Panc1 (cell line): ENCODE measurements around the gene MAK. TPM values are rescaled to one million over a fixed set of nuclear protein-coding genes. Genes with fewer than 3 reads are reported as not detected.
A peak's percentile ranks its signal among the peaks of the same experiment; 100 is the strongest.

Source experiments
- ATAC-seq: fragments of 200-7000 bp; cut with Tn5 transposase; 2 replicates; pipeline ENCODE4 v1.9.1; 2020; ENCODE audit warnings: mild to moderate bottlenecking, moderate library complexity
- BruUV-seq: library from RNA; stranded (reverse); fragments of 400-500 nt; replicated peaks from 2 replicates; lab custom pipeline; 2021; lab: Mats Ljungman, UMichigan
- CTCF ChIA-PET: fragments of 300-600 bp; sonication (Branson Sonifier 250); formaldehyde crosslinking; loops from one replicate; lab custom pipeline; 2022; ENCODE audit warnings: antibody characterized with exemption; lab: Charles Lee
- POLR2A ChIA-PET: fragments of 300-600 bp; sonication (Branson Sonifier 250); formaldehyde crosslinking; loops from one replicate; lab custom pipeline; 2022; ENCODE audit warnings: antibody characterized with exemption; lab: Charles Lee
- DNase-seq: peaks from one replicate; pipeline ENCODE4 v3.0.0-alpha.2; 2010; ENCODE audit warnings: low read depth, low spot score
- H3K27ac ChIP-seq: 2 replicates; pipeline ENCODE4 v1.5.1; 2011; ENCODE audit warnings: mild to moderate bottlenecking, low read length, inconsistent platforms
- H3K27me3 ChIP-seq: fragments of 200-500 bp; sonication (Bioruptor generic); 2 replicates; pipeline ENCODE4 v1.6.0; 2014; ENCODE audit warnings: low read length, inconsistent platforms; ENCODE audit not compliant: control insufficient read depth, insufficient read depth
- H3K36me3 ChIP-seq: fragments of 200-500 bp; sonication (Bioruptor generic); 2 replicates; pipeline ENCODE4 v1.5.1; 2014; ENCODE audit warnings: inconsistent platforms, mild to moderate bottlenecking, low read length, moderate library complexity; ENCODE audit not compliant: control insufficient read depth, insufficient read depth
- H3K4me1 ChIP-seq: 2 replicates; pipeline ENCODE4 v1.5.1; 2011; ENCODE audit warnings: inconsistent platforms, mild to moderate bottlenecking, low read length, moderate library complexity; ENCODE audit not compliant: control insufficient read depth, insufficient read depth
- H3K4me3 ChIP-seq, 2 experiments: 2 replicates each; pipeline ENCODE4 v1.5.1; 2011 to 2012; ENCODE audit warnings: low read depth in 2 of 2, low read length in 2 of 2, mild to moderate bottlenecking in 2 of 2, inconsistent platforms in 1 of 2, moderate library complexity in 1 of 2
- H3K9me3 ChIP-seq: fragments of 200-500 bp; sonication (Bioruptor generic); 2 replicates; pipeline ENCODE4 v1.5.1; 2014; ENCODE audit warnings: low read depth, mild to moderate bottlenecking, inconsistent platforms, low read length, moderate library complexity; ENCODE audit not compliant: control insufficient read depth, insufficient read depth
- POLR2AphosphoS5 ChIP-seq: IDR thresholded peaks from 2 replicates; pipeline ENCODE4 v1.6.1; 2012; ENCODE audit warnings: mild to moderate bottlenecking, low read depth, low read length, moderate library complexity
- REST ChIP-seq, 2 experiments: IDR thresholded peaks; 2 replicates each; pipeline ENCODE4 v1.6.1; 2011 to 2012; ENCODE audit warnings: low read depth in 2 of 2, control low read depth in 1 of 2, low read length in 1 of 2, mild to moderate bottlenecking in 1 of 2, moderate library complexity in 1 of 2; ENCODE audit not compliant: insufficient read depth in 1 of 2
- SIN3A ChIP-seq: IDR thresholded peaks from 2 replicates; pipeline ENCODE4 v1.6.1; 2012; ENCODE audit warnings: low read depth, mild to moderate bottlenecking, low read length, moderate library complexity, borderline replicate concordance; ENCODE audit not compliant: insufficient read depth
- TCF7L2 ChIP-seq: IDR thresholded peaks from 2 replicates; pipeline ENCODE4 v1.6.1; 2011; ENCODE audit warnings: mild to moderate bottlenecking, low read depth, low read length, inconsistent platforms
- in situ Hi-C: cut with HindIII; loops from 2 replicates; pipeline ENCODE4 v1.10.0; 2016; ENCODE audit warnings: low sequenced_read_pairs, low pct_unique_long_range_greater_than_20kb
- intact Hi-C: fragments of 100-400 bp; cut with micrococcal nuclease; formaldehyde crosslinking; loops from one replicate; pipeline ENCODE4 v1.10.0; 2022; ENCODE audit not compliant: unreplicated experiment
- total RNA-seq: library from RNA; stranded (reverse); gene quantifications from one replicate; pipeline ENCODE4 v1.2.1, GENCODE V29; 2021; ENCODE audit not compliant: unreplicated experiment
- TF ChIP-seq, protein P1 (sequence below): fragments of 450-650 bp; IDR thresholded peaks from 2 replicates; pipeline ENCODE4 v1.5.1; 2017; ENCODE audit warnings: mild to moderate bottlenecking

The MAK gene
- total RNA-seq, 1 experiment from 2014 or later, result 0.21 TPM

DNA sequence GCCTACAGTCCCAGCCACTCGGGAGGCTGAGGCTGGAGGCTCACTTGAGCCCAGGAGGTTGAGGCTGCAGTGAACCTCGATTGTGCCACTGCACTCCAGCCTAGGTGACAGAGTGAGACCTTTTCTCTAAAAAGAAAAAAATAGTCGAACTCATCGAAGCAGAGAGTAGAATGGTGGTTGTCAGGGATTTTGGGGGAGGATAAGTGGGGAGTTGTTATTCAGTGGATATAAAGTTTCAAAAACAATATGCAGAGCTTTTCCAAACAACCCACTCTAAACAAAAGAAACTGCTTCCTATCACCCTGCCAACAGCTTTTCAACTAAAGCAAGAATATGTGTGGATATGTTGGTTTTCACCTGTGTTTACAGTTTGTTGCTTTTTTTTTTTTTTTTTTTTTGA is 11.6 kb upstream of the MAK start:
- intact Hi-C loops (no loop called here), in situ Hi-C loops (no loop called here)
- BruUV-seq, result no TSS peak
- ATAC-seq (no peak), DNase-seq (no peak)
- POLR2A ChIA-PET, result no interaction called here
- Histone ChIP-seq H3K4me3 (no peak overlapping the region), H3K4me1 (no peaks in the 10 kb centered on the region), H3K36me3 (no peaks in the 10 kb centered on the region), H3K9me3 (0 out of 2 replicates have a peak, but pooled peaks cover 4% of the 10 kb centered on the region), H3K27ac (no peak overlapping the region), H3K27me3 (no peaks in the 10 kb centered on the region)
- CTCF ChIA-PET, result no interaction called here
- TF ChIP-seq POLR2AphosphoS5 (no peak), TCF7L2 (no peak), SIN3A (no peak), REST (IDR thresholded peaks at IDR 0.05; ENCODE audit: insufficient read depth in 1 of 2, low read depth in 2 of 2, low read length in 1 of 2) (no peak)
- TF ChIP-seq, protein P1, sequence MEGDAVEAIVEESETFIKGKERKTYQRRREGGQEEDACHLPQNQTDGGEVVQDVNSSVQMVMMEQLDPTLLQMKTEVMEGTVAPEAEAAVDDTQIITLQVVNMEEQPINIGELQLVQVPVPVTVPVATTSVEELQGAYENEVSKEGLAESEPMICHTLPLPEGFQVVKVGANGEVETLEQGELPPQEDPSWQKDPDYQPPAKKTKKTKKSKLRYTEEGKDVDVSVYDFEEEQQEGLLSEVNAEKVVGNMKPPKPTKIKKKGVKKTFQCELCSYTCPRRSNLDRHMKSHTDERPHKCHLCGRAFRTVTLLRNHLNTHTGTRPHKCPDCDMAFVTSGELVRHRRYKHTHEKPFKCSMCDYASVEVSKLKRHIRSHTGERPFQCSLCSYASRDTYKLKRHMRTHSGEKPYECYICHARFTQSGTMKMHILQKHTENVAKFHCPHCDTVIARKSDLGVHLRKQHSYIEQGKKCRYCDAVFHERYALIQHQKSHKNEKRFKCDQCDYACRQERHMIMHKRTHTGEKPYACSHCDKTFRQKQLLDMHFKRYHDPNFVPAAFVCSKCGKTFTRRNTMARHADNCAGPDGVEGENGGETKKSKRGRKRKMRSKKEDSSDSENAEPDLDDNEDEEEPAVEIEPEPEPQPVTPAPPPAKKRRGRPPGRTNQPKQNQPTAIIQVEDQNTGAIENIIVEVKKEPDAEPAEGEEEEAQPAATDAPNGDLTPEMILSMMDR, result no peak

GRCh38 chr6:10847684-10848083 is 9.3 kb upstream of the MAK start:
- H3K9me3 ChIP-seq, result no peaks in the 10 kb centered on the region; the same call in 1 of the 2 replicates
- no peaks in the 10 kb centered on the region for H3K4me1 ChIP-seq
- H3K27me3 ChIP-seq, result no peaks in the 10 kb centered on the region
- in situ Hi-C loops, result no loop called here
- no TSS peak for BruUV-seq
- no peaks in the 10 kb centered on the region for H3K36me3 ChIP-seq
- ATAC-seq (no peak), DNase-seq (no peak)
- ChIA-PET CTCF (interaction anchor here (0.6 to 0.7 kb wide), 3 partner anchors 143 to 316 kb away, joined by 3 to 5 read pairs (median 4); no protein-coding TSS in a partner anchor), POLR2A (no interaction called here)
- intact Hi-C loops, result no loop called here
- TF ChIP-seq REST (IDR thresholded peaks at IDR 0.05; ENCODE audit: insufficient read depth in 1 of 2, low read depth in 2 of 2, low read length in 1 of 2), result no peak
- TF ChIP-seq, protein P1, result peak; percentile 45; the same call in 1 of the 2 replicates
- TF ChIP-seq POLR2AphosphoS5, result no peak
- no peak overlapping the region for H3K4me3 ChIP-seq
- no peak overlapping the region for H3K27ac ChIP-seq
